GM19467 (cell line): Measurements from ENCODE around the gene CLDN14.
"Not testable (repeated sequence)": the region's sequence is repeated elsewhere in the genome, so short reads cannot be mapped to it uniquely, and the experiment has no call there.

ENCODE experiments used
- ATAC-seq: cut with Tn5 transposase; IDR thresholded peaks from one replicate; pipeline ENCODE4 v1.9.1; 2021; ENCODE audit warnings: mild to moderate bottlenecking, moderate library complexity; ENCODE audit not compliant: unreplicated experiment

The CLDN14 gene

DNA sequence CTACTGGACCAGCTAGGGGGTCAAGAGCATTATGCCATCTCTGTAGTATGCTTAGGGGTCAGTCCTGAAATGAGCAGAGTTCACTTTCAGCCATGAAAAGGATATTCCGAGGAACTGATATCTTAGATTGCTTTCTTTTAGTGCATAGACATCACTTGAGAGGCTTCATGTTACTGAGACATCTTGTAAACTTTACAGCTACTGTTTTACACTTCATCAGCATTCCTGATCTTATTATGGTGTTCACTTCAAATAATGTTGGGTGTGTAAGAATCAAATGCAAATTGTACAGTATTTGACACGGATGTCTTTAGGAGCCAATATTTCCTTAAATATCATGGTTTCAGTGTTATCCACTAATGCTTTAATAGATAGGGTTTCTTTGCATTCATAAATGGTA lies 22.4 kb upstream of the CLDN14 start:
- ATAC-seq: no peak

DNA sequence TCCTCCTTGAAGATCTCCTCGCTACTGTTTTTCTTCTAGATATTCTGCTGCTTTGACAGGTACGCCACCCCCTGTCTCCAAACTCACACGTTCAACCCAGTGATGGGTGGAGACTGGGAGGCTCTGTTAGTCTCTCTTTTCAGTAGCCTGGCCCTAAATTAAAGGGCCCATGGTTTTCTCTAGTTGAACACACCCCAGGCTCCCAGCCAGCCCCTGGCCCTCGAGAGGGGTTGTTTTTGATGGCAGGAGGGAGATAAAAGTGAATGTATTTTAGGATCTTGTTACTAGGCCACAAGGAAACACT lies 21.6 kb upstream of the CLDN14 start:
- ATAC-seq: no peak

DNA sequence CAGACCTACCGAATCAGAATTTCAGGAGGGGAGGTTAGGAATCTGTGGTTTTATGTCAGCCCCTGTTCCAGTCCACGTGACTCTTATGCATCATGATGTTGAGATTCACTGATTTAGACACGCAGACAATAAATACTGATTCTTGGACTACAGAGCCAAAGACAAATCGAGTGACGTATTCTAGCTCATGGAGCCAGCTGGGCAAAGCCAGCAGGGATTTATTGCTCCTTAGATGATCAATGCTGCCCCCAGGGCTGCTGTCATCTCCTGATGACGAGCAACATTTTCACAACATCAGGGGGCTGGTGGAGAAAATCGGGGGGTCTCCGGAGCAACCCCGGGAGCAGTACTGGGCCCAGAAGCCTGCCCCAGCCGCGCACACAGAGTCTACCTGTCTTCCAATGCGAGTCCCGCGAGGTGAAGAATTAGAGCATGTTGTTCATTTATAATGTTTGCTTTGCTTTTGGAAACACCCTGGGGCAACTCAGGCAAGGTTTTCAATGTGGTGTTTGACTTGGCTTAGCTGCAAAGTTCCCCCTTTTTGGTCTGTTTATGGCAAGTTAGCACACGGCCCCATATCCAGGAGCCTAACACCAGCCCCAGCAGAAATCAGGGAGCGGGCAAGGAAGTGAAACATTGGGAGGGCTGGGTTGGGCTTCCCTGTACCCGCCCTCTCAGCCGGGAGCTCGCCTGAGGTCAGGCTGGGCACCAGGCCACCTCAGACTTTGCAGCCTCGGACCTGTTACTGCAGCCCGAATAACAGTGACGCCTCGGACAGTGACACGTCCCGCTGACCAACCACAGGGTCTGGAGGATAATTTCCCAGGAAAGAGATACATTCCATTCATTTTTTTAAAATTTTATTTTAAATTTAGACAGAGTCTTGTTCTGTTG lies 19.9 kb upstream of the CLDN14 start:
- no peak for ATAC-seq

DNA sequence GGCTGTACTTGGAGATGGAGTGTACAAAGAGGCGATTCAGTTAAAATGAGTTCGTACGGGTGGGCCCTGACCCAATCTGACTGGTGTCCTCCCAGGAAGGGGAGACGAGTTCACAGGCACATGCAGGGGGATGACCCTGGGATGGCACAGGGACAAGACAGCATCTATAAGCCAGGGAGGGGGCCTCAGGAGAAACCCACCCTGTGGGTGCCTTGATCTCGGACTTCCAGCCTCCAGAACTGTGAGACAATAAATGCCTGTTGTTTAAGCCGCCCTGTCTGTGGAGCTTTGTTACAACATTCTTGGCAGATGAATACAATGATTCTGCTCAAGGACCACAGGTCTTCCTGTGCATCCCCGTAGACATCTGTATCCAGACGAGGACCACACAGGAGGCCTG lies 14.6 kb upstream of the CLDN14 start:
- ATAC-seq: no peak

DNA sequence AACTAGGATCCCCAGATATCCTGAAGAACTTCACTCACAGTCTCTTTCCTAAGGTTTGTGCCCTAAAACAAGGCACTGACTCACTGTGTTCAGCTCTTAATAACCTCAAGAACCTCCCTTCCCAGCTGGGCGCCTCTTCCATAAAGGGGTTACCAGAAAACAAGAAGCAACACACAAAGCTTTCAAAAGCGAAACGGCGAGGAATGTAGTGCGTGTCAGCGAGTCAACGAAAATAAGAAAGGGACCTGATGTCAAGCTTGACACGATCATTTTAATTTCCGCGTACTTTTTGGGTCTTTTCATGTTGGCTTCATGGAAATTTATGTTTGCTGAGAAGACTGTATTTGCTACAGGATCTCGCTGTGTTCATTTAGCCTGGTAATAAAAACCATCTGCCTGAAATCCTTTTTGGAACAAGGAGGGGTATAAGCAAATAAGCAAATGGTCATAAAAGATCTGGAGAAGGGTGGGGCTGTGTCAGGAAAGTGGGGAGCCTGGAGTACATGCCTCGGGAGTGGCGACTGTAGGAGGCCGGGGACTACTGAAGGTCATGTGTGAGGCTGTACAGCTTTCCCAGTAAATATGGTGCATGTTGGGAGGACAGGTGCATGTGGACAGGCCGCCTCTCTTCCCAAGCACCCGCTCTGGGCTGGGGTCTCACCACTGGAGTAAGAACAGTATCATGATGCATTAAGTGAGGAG lies 11.4 kb upstream of the CLDN14 start:
- ATAC-seq: no peak

DNA sequence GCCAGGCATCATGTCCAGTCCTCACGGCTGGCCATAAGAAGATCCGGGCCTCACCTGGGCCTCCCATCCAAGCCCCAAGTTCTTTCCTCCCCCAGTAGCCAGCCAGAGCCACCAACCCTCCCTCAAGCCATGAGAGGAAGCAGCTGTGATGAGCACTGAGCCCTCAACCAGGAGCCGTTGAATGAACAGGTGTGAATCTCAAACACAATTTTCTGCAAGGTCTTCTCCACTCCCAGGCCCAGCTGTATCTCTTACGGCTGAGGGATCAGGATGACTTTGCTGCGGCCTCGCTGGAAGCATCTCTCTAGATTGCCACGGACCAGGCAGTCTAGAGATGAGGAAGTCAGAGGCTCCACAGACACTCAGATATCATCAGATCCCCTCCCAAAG lies 9.8 kb upstream of the CLDN14 start:
- ATAC-seq: no peak

DNA sequence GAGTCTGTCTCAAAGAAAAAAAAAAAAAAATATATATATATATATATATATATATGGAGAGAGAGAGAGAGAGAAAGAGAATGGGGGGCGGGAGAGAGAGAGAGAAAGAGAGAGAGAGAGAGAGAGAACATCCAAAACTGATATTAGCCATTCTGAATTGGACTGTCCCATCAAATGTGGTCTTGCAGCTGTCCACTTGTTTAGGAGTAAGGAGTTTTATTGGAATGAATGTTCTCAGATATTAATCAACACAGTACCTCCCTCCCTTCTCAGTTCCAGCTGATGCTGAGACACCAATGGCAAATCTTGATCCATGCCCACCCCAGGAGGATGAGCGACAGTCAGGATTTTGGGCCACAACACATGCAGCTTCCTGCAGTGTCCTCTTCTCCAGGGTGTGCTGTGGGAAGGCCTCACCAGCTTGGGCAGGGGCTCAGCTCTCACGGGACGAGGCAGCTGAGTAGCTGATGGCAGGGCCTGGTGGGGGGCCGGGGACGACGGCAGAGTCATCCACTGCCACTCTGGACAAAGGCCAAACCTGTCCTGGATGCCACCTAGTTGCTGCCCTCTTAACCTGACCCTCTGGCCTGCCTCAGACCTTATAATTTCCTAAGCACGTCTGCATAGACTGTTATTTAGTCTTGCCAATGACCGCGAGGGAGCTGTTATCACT lies 9.3 kb upstream of the CLDN14 start:
- no peak for ATAC-seq

DNA sequence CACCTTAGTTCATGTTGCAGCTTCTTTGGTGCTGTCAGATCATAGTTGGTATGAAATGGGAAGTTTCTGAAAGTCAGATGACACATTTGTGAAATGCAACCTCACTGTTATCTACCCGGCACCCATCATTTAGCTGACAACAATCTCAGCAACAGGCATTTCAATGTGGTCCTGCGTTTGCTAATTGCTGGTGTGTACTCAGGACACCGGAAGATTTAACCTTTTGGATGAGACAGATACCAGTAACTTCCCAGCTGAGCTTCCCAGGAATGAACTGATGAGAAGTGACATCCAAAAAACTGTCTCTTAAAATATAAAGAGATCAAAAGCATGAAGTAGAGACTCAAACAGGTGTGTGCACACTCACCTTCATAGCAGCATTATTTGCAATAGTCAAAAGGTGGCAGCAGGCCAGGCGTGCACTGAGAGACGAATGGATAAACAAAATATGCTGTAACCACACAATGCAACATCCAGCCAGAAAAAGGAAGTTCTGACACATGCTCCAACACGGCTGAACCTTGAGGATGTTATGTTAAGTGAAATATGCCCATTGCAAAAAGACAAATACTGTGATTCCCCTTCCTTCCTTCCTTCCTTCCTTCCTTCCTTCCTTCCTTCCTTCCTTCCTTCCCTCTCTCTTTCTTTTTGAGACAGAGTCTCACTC lies 7.9 kb upstream of the CLDN14 start:
- no peak for ATAC-seq

DNA sequence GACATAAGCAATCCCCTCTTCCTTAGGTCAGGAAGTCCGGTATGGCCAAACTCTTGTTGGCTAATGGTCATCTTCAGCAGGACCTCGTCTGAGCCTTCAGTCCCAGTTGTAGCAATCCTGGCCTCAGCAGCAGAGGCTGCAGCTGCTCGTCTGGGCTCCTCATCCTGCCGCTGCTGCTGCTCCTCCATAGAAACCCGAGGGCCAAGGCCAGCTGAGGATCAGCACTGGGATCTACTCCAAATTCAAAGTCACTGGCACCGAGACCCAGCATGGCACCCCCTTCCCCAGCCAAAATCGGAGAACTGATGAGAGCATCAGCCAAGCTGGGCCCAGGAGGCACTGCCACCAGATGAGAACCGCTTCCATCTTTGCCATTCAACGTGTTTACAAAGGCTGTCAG lies 6.3 kb upstream of the CLDN14 start:
- ATAC-seq: no peak

DNA sequence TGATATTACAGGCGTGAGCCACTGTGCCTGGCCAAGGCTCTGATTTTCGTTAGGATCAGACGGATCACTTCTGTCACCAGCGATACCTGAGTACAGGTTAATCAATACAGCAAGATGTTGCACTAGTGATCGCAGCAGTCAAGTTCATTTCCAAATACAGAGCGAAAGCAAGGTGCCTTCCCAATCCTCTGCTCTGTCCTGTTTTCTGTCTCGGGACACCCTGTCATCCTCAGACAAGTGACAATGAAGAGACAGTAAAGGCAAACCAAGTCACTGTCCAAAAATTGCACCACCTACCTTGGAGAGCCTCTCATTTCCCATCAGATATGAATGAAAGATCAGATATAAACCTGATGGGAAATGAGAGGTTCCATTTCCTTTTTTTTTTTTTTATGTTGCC lies 5.6 kb upstream of the CLDN14 start:
- no peak for ATAC-seq

DNA sequence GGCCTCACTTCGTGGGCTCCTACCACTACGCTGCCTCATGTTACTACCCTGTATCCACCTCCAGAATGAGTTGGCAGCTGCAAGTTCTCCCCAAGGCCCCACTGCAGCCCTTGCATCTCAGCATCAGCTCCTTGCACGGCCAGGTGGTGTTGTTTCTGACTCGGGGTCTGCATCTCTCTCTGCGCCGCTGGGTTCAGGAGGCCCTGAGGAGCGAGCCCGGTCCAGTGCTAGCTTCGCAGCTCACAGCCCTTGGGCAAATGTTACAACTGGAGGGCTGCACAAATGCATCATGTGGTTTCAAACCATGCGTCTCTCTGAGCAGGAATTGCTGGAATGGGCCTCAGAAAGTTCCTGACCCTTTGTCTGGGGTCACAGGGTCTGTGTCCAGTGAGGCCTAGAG lies 3.2 kb upstream of the CLDN14 start:
- no peak for ATAC-seq

DNA sequence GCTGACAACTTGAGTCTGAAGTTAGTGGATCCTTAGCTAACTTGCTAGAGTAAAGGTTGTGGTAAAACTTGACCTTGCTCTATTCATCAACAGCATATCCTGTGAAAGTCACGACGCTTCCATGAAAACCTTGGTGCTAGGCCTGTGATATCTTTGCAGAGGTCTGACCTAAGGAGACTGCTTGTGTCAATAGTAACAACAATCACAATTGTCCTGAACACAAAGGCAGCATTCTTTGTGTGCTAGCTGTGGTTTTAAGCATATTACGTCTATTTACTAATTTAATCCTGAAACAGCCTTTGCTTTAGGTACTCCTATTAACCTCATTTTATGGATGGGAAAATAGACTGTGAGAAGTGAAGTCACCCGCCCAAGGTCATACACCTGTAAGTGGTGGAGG lies 2.8 kb upstream of the CLDN14 start:
- ATAC-seq: no peak

DNA sequence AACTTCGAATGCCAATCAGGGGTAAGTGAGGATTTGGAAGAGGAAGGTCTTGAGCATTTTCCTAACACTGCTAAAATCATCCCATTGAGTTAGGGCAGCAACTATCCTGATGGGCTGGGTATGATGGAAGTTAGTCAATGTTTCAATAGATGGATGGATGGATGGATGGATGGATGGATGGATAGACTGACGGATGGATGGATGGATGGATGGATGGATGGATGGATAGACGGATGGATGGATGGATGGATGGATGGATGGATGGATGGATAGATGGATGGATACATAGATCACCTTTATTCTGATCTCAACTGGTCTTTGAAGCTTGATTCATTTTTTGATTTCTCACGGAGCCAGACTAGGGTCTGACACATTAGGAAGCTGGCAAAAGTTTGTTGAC lies 2.3 kb upstream of the CLDN14 start:
- ATAC-seq: no peak

DNA sequence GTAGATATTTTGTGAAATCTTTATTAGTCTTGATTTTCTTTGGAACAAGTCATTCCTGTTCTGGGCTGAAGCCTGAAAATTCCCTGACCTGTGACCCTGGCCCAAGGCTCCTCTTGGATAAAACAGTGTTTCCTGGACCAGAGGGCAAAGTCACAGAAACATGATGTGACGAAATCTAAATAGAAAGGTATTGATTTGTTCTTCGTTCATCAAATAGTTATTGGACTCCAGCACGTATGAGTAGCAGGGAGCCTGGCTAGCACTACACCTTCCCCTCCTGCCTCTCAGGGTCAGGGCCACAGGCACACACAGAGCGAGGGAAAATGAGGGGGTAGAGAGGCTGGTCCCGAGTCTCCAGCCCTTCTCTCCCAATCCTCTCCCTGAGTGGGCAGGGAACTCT lies 1.7 kb upstream of the CLDN14 start:
- no peak for ATAC-seq

DNA sequence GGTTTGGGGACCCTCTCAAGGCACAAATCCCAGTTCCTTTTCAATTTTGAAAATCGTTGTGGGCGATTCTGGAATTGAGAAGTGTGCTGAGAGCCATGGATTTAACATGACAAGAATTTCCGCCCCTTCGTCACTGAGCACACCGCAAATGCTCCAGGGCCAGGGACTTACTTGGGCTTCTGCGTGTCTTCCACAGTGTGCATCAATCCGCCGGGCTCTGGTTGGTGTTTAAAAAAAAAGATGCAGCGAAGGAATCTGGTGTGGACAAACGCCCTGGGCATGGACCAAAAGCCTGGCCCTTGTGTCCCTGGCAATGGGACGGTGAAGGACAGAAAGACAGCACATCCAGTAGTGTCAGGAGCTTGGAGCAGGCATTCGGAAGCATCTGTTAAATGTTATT lies 696 bp upstream of the CLDN14 start:
- no peak for ATAC-seq

DNA sequence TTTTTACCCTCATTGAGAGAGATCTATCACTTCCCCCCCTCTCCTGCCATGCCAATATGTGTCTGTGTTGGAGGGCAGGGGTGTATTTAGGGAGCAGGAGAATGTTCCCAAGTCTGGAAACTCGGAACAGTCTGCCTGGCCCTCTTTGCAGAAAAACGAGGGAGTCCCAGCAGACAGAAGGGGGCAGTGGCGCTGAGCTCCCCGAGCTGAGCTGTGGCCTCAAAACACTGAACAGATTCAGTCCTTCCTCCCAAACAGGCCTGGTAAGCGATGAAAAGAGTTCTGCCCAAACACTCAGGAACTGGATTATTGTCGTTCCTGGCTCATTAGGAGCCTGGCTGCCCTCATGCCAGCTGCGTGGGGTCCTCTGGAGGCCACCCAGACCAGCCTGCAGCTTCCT lies 981 bp downstream of the CLDN14 start:
- no peak for ATAC-seq

DNA sequence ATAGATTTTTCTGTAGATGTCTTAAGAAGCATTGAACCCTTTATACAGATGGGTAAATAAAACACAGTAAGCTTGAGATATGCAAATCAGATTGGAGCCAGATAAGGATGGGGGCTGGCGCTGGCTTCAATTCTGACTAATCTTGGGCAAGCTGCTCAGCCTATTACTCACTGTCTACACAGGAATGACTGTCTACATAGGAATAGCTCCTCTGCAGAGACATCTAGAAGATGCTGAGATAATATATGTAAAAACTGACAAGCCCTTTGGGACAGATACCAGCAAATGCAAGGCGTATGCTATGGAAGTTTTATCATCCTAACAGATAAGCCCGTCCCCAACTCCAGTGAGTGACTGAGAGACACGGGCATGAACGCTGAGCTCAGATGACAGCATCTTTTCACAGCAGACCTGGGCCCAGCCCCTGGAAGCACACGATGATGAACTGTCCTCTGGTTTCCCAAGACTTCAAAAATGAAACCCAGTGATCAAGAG lies 1.7 kb downstream of the CLDN14 start:
- no peak for ATAC-seq

DNA sequence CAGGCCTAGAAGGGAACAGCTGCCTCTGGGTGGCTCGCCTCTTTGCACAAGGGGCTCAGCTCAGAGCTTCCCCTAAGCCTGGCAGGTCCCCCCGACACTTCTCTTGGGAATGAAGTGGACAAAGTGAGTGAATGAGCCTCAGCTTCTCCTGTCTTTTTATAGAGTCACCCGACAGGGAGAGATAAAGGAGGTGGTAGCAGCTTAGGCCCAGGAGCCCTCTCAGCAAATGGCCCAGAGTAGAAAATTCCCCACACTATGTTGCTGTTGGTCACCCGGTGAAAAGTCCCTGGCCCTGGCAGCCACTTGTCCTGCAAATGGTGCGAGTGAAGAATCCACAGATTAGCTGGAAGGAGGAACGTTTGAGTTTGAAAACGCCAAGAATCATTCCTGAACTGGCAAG lies 2.4 kb downstream of the CLDN14 start:
- ATAC-seq: no peak

DNA sequence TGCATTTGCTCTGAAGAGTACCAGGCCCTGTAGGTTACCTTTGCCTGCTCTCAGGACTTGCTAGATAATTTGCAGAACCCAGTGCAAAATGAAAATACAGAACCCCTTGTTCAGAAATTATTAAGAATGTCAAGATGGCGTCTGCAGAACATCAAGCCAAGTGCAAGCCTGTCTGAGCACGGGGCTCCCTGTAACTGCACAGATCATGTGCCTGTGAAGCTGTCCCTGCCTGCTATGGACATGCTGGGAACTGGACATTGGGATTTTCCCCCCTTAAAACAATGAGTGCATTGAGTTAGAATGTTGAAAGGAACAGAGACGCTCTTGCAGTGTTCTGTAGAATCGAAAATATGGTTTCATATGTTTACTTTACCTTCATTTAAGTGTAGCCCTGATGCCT lies 2.9 kb downstream of the CLDN14 start:
- no peak for ATAC-seq

DNA sequence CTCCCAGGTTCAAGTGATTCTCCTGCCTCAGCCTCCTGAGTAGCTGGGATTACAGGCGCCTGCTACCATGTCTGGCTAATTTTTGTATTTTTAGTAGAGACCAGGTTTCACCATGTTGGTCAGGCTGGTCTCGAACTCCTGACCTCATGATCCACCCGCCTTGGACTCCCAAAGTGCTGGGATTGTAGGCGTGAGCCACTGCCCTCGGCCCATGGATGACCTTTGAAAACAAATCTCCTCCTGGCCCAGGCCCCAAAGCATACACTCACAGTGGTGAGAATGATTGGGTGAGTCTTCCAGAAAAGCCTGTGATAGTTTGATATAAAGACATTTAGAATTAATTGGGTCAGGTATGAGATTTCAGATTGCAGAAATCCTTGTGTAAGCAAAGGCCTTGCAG lies 3.4 kb downstream of the CLDN14 start:
- not testable (repeated sequence) for ATAC-seq

DNA sequence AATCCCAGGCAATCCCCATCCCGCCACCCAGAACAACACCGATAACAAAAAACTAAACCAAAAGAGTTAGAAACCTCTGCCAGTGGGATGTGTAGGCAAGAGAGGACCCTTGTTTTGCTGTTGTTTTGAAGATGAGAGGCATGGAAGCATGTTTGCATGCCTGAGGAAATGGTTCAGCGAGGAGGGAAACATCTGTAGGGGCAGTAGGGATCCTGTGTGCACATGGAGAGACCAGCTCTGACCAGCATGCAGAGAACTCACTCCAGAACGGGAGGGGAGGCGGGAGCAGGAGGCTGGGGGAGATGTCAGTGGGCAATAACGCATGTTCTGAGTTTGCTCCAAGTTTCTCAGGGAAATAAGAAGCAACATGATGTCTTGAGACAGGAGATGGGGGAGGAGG lies 5.3 kb downstream of the CLDN14 start:
- ATAC-seq: no peak
